TTC549 (cell line): Measurements from ENCODE around the gene DHX35.
"Not testable (repeated sequence)": the region's sequence is repeated elsewhere in the genome, so short reads cannot be mapped to it uniquely, and the experiment has no call there.

Source experiments
- FAIRE-seq: peaks from 2 replicates; lab custom pipeline; 2012; peaks lifted over from hg19 to GRCh38; lab: Jason Lieb, UNC

The DHX35 gene

GRCh38 chr20:38979842-38980241, 17.7 kb downstream of the DHX35 start:
- no peak for FAIRE-seq

- FAIRE-seq = no peak
Measured at GRCh38 chr20:38982291-38982690, 20.1 kb downstream of the DHX35 start.

GRCh38 chr20:38985060-38985459, 22.9 kb downstream of the DHX35 start:
- no peak for FAIRE-seq

- no peak for FAIRE-seq
Measured at GRCh38 chr20:38985603-38986170, 23.5 kb downstream of the DHX35 start.

GRCh38 chr20:38986663-38987062, 24.5 kb downstream of the DHX35 start:
- FAIRE-seq = no peak

GRCh38 chr20:38987777-38988176, 25.6 kb downstream of the DHX35 start:
- FAIRE-seq = no peak

- FAIRE-seq = no peak
Measured at GRCh38 chr20:38990728-38991127, 28.6 kb downstream of the DHX35 start.

- no peak for FAIRE-seq
Measured at GRCh38 chr20:38991814-38992704, 29.9 kb downstream of the DHX35 start.

- no peak for FAIRE-seq
Measured at GRCh38 chr20:38995536-38996044, 33.4 kb downstream of the DHX35 start.

GRCh38 chr20:38996866-38997265, 34.7 kb downstream of the DHX35 start:
- FAIRE-seq = not testable (repeated sequence)

GRCh38 chr20:38997622-38998021, 35.5 kb downstream of the DHX35 start:
- FAIRE-seq = no peak

- no peak for FAIRE-seq
Measured at GRCh38 chr20:38999217-38999616, 37.1 kb downstream of the DHX35 start.

GRCh38 chr20:38999965-39000910, 38.1 kb downstream of the DHX35 start:
- FAIRE-seq = no peak

- no peak for FAIRE-seq
Measured at GRCh38 chr20:39004508-39004907, 42.4 kb downstream of the DHX35 start.

- FAIRE-seq = no peak
Measured at GRCh38 chr20:39009348-39009747, 47.2 kb downstream of the DHX35 start.

- FAIRE-seq = no peak
Measured at GRCh38 chr20:39010496-39010895, 48.4 kb downstream of the DHX35 start.

- FAIRE-seq = no peak
Measured at GRCh38 chr20:39013662-39014109, 51.5 kb downstream of the DHX35 start.

- no peak for FAIRE-seq
Measured at GRCh38 chr20:39016041-39016440, 53.9 kb downstream of the DHX35 start.

GRCh38 chr20:39016506-39016905, 54.4 kb downstream of the DHX35 start:
- no peak for FAIRE-seq

GRCh38 chr20:39019027-39019426, 56.9 kb downstream of the DHX35 start:
- no peak for FAIRE-seq

GRCh38 chr20:39019805-39020325, 57.7 kb downstream of the DHX35 start:
- no peak for FAIRE-seq

GRCh38 chr20:39021748-39022147, 59.6 kb downstream of the DHX35 start:
- FAIRE-seq = no peak
